Thyroid gland (tissue), 4 donors: ENCODE data around the gene OGFOD3. TPM values are rescaled to one million over a fixed set of nuclear protein-coding genes. Genes with fewer than 3 reads are reported as not detected.

Experiments used
- DNase-seq, 2 donors: peaks; one replicate each; pipeline ENCODE4 v3.0.0-alpha.2; 2019
- H3K27ac ChIP-seq, 3 donors: fragments of 200-600 bp; sonication (generic); 1 replicate in 2 of 3; 2 replicates in 1 of 3; pipeline ENCODE4 v1.5.1; 2016 to 2019; ENCODE audit warnings: mild to moderate bottlenecking in 1 of 3, moderate library complexity in 1 of 3
- H3K27me3 ChIP-seq: fragments of 200-600 bp; sonication (generic); one replicate; pipeline ENCODE4 v1.5.1; 2019
- H3K36me3 ChIP-seq, 2 donors: fragments of 200-600 bp; sonication (generic); one replicate each; pipeline ENCODE4 v1.5.1; 2016 to 2019
- H3K4me1 ChIP-seq, 2 donors: fragments of 200-600 bp; sonication (generic); one replicate each; pipeline ENCODE4 v1.5.1; 2017 to 2019
- H3K4me3 ChIP-seq, 3 donors: fragments of 200-600 bp; sonication (generic); replicated peaks in 1 of 3; 1 replicate in 2 of 3; 2 replicates in 1 of 3; pipeline ENCODE4 v1.5.1; 2016; ENCODE audit warnings: mild to moderate bottlenecking in 1 of 3
- H3K9me3 ChIP-seq: fragments of 200-600 bp; sonication (generic); one replicate; pipeline ENCODE4 v1.5.1; 2017
- POLR2A ChIP-seq, 2 donors: fragments of 450-650 bp; IDR thresholded peaks; one replicate each; pipeline ENCODE4 v1.6.1; 2017; ENCODE audit warnings: antibody characterized with exemption in 2 of 2, mild to moderate bottlenecking in 2 of 2, moderate library complexity in 1 of 2
- WGBS, 2 donors: methylation state at CpG; one replicate each; pipeline ENCODE4 v1.1.5; 2017; 5-methylcytosine and 5-hydroxymethylcytosine counted together
- intact Hi-C: fragments of 100-400 bp; cut with DNase I; formaldehyde crosslinking; loops from one replicate; pipeline ENCODE4 v1.15.1; 2023
- total RNA-seq, 4 donors: library from RNA; depleted of rRNA; stranded (reverse); fragments of >200 nt; gene quantifications; one replicate each; pipeline ENCODE4 v1.2.3, GENCODE V29; 2016
- TF ChIP-seq, protein P1 (sequence below), 6 experiments: fragments of 200-600 bp in 3 of 6; fragments of 450-650 bp in 3 of 6; sonication (generic) in 3 of 6; IDR thresholded peaks; one replicate each; pipeline ENCODE4 v1.5.1; 2016 to 2019; ENCODE audit warnings: antibody characterized with exemption in 6 of 6, mild to moderate bottlenecking in 2 of 6, inconsistent platforms in 1 of 6, moderate library complexity in 1 of 6

OGFOD3 gene
- total RNA-seq, 4 donors from 2014 or later: 46.5 to 57.5 (median 55.1) TPM

DNA sequence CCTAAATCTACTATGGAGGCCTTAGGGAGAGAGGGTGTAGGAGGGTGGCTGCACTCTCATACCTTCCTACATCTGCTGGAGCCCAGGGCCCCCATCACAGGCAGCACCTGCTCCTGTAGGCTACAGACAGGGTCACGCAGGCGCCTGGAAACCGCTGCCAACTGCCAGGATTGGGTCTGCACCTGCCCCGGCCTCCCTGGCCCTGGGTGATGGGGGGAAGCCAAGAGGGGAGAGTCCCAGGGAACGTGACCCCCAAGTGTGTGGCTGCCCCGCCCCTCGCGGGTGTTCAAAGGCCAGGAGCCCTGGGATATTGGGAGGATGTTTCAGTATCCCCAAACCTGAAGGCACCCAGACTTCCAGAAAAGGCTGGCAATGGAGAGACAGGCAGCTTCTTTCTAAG lies 64.9 kb downstream of the OGFOD3 start:
- DNase-seq: no peak
- H3K4me1 ChIP-seq: peaks cover 12 to 36% of the 10 kb centered on the region in 2 donors
- TF ChIP-seq, protein P1, sequence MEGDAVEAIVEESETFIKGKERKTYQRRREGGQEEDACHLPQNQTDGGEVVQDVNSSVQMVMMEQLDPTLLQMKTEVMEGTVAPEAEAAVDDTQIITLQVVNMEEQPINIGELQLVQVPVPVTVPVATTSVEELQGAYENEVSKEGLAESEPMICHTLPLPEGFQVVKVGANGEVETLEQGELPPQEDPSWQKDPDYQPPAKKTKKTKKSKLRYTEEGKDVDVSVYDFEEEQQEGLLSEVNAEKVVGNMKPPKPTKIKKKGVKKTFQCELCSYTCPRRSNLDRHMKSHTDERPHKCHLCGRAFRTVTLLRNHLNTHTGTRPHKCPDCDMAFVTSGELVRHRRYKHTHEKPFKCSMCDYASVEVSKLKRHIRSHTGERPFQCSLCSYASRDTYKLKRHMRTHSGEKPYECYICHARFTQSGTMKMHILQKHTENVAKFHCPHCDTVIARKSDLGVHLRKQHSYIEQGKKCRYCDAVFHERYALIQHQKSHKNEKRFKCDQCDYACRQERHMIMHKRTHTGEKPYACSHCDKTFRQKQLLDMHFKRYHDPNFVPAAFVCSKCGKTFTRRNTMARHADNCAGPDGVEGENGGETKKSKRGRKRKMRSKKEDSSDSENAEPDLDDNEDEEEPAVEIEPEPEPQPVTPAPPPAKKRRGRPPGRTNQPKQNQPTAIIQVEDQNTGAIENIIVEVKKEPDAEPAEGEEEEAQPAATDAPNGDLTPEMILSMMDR (IDR thresholded peaks at IDR 0.05): no peak
- TF ChIP-seq POLR2A (IDR thresholded peaks at IDR 0.05): no peak
- no peak overlapping the region for H3K4me3 ChIP-seq
- H3K27me3 ChIP-seq: no peaks in the 10 kb centered on the region
- intact Hi-C loops: loop anchor here (2.0 to 10.0 kb wide), 3 partner anchors 61 to 421 kb away; no protein-coding TSS in a partner anchor
- H3K27ac ChIP-seq: no peak overlapping the region
- H3K36me3 ChIP-seq: no peaks in the 10 kb centered on the region
- no peaks in the 10 kb centered on the region for H3K9me3 ChIP-seq
- 90 to 91% methylated on average over 4 to 7 of the region's 8 CpGs for WGBS, 2 donors

DNA sequence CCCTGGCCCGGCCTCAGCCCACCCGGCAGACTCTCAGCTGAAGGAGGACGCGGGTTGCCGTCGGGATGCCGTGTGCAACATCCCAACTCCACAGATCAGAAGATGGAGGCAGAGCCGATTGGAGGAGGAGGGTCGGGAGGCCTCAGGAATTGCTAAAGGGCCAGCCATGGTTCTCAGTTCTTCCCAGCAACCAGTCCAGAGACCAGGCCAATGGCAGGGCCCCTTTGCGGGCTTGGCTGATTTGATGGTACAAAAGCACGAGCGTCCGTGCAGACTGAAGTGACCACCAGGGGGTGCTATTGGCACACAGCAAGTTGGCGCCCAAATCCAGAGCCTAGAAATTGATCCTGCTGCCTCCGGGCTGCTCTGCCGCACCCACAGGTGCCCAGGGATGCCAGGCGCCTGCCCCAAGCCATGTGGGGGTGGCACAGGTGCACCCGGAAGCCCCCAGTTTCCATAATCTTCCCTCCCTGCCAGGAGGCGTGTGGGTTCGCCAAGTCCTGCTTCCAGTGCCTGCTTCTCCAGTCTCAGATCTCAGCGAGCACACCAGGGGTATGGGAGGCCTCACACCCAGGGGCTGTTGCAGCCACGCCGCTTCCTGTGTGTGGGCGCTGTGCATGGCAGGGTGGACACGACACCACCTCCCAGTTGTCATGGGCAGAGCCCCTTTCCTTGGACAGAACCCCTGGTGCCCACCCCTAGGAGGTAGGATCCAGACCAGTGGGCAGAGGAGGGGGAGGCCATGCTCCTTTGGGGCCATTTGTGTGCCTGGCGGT lies 66.5 kb downstream of the OGFOD3 start:
- TF ChIP-seq, protein P1 (IDR thresholded peaks at IDR 0.05): peak; percentile 84 to 94 (median 90)
- no peak for TF ChIP-seq POLR2A (IDR thresholded peaks at IDR 0.05)
- 49 to 65% methylated on average over 12 to 20 of the region's 26 CpGs for WGBS, 2 donors
- Histone ChIP-seq H3K27me3 (no peaks in the 10 kb centered on the region), H3K36me3 (no peaks in the 10 kb centered on the region), H3K27ac (no peak overlapping the region), H3K4me1 (peaks cover 12 to 31% of the 10 kb centered on the region in 2 donors), H3K4me3 (no peak overlapping the region), H3K9me3 (no peaks in the 10 kb centered on the region)
- peak; percentile 85 to 89 for DNase-seq
- intact Hi-C loops: loop anchor here (2.0 to 10.0 kb wide), 3 partner anchors 63 to 423 kb away; no protein-coding TSS in a partner anchor

- WGBS, 2 donors: 66 to 70% methylated on average over 20 to 21 of the region's 21 CpGs
- Histone ChIP-seq H3K4me3 (no peak overlapping the region), H3K4me1 (peaks cover 6 to 25% of the 10 kb centered on the region in 2 donors), H3K27ac (no peak overlapping the region), H3K27me3 (no peaks in the 10 kb centered on the region), H3K9me3 (no peaks in the 10 kb centered on the region), H3K36me3 (no peaks in the 10 kb centered on the region)
- intact Hi-C loops: loop anchor here (5.0 to 10.0 kb wide), 2 partner anchors 201 to 424 kb away; no protein-coding TSS in a partner anchor
- DNase-seq: no peak
- no peak for TF ChIP-seq POLR2A (IDR thresholded peaks at IDR 0.05)
- TF ChIP-seq, protein P1 (IDR thresholded peaks at IDR 0.05): no peak
Observed at GRCh38 chr17:82351254-82351712, 67.1 kb downstream of the OGFOD3 start.

GRCh38 chr17:82350182-82351030 lies 68.0 kb downstream of the OGFOD3 start:
- DNase-seq: no peak
- TF ChIP-seq, protein P1 (IDR thresholded peaks at IDR 0.05): no peak
- no peak for TF ChIP-seq POLR2A (IDR thresholded peaks at IDR 0.05)
- H3K4me1 ChIP-seq: peaks cover 3 to 18% of the 10 kb centered on the region in 2 donors
- no peaks in the 10 kb centered on the region for H3K9me3 ChIP-seq
- H3K36me3 ChIP-seq: no peaks in the 10 kb centered on the region
- H3K4me3 ChIP-seq: no peak overlapping the region
- 91 to 92% methylated on average over 16 to 21 of the region's 28 CpGs for WGBS, 2 donors
- H3K27ac ChIP-seq: no peak overlapping the region
- H3K27me3 ChIP-seq: no peaks in the 10 kb centered on the region
- intact Hi-C loops: loop anchor here (5.0 to 10.0 kb wide), 2 partner anchors 202 to 424 kb away; no protein-coding TSS in a partner anchor
